Occipital lobe (tissue), 2 donors: ENCODE results near the gene WDFY1. TPM values are rescaled to one million over a fixed set of nuclear protein-coding genes. Genes with fewer than 3 reads are reported as not detected.

Source experiments
- DNase-seq: peaks from one replicate; lab custom pipeline; 2025; lab: John Stamatoyannopoulos, UW
- total RNA-seq: library from RNA; depleted of rRNA; stranded (reverse); fragments of >200 nt; gene quantifications from one replicate; pipeline ENCODE4 v1.2.3, GENCODE V29; 2014

The WDFY1 gene
- total RNA-seq, 1 donor from 2014 or later: 67.8 TPM

DNA sequence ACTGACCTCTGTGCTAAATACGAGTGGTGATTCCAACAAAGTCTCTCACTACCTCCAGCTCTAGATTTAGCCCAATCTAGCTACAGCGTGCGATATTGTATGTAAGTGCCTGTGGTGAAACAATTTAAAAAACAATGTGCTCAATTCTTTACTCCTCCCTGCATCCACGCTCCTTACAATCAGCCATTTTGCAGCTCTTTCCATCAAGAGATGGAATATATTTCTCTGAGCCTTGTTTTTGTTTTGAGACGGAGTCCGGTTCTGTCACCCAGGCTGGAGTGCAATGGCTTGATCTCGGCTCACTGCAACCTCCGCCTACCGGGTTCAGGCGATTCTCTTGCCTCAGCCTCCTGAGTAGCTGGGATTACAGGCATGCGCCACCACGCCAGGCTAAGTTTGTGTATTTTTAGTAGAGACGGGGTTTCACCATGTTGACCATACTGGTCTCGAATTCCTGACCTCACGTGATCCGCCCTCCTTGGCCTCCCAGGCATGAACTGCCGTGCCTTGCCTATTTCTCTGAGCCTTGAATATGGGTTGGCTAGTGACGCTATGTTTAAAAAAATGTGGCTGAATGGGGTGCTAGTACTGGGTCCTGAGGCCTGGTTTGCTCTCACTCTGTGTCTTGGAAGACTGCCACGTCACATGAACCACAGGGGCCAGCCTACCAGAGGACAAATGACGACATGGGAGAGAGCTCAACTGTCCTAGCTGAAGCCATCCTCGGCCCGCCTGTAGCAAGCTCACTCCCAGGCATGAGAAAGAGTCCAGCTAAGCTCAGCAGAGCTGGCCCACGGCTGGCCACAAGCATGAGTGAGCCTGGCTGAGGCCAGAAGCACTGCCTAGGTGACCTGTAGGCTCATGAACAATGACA, 14.8 kb downstream of the WDFY1 start:
- DNase-seq: peak; percentile 39

DNA sequence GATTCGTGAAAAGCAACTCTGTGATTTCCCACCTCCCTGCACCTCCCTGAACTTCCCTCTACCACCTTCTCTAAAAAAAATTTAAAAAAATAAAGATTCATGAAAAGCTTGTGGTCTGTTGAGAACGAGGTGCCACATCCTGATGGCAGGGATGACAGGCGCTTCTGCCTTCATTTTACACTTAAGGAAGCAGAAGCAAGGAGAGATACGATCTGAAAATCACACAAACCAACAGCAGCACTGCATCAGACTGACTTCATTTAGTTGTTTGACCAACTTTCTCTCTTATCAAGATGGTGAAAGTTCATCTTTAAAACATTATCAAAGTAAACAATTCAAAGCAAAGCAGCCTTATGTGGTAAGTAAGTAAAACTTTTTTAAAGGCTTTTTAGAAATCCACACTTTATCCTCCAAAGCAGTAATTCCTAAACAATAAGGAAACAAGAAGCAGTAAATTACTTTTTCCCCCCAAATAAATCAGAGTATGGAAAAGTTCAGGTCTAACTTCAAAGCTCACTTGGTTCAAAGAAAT, 15.5 kb downstream of the WDFY1 start:
- DNase-seq: no peak

DNA sequence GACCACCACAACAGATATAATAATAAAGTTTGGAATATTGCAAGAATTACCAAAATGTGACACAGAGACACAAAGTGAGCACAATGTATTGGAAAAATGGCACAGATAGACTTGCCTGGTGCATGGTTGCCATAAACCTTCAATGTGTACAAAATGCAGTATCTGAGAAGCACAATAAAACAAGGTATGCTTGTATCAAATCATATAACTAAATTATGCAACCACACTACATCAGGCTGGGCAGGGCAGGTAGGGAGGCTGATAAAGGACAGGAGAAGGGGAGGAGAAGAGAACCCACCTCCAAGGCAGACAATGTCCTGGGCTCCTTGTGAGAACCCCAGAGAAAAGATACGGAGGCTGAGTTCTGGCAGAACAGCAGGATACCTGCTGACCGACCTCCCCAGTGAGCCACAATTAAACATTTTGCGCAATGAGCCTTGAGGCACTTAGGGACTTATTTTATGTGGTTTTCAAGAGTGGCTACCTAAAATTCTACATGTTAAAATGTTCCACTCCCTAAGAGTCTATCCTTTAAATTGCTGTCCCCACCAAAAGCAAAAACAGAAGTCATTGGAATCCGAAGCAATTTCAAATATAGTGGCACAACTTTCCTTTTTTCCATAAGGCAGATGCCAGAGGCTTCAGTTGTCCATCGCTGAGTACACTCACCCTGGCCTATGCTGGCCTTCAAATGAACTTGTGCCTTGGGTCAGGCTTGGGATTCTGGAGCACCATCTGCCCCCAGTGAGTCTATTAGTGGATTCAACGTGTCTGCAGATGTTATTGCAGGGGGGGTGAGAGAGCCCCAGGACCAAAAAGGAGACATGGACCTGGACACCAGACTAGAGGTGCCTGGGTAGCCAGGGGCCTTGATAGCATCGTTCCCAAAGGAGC, 16.8 kb downstream of the WDFY1 start:
- DNase-seq: no peak

DNA sequence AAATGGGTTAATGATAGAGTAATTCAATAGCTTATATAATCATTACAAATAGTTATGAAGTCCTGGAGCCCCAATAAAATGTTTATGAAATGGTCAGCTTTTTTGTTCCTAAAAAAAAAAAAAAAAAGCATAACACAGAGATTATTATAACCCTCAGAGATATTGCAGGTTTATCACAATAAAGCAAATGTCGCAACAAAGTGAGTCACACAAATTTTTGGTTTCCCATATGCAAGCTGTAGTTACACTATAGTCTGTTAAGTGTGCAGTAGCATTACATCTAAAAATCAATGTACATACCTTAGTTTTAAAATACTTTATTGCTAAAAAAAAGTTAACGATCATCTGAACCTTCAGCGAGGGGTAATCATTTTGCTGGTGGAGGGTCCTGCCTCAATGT, 20.0 kb downstream of the WDFY1 start:
- DNase-seq: no peak

DNA sequence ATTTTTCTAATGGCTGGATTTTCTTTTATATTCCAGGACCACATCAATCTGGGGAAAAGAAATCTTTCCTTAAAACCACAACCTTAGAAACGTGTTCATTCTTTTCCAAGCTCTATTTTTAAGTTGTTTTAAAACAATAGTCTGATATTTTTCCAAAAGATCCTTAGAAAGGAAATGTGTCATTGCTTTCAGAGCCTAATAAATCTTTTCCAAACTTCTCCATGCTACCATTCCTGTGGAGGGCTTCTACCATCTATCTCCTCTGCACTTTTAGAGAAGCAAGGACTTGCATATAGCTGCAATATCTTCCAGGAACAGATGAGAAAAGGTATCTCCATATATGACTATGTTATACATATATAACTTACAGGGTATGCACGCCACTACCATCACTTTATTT, 21.2 kb downstream of the WDFY1 start:
- DNase-seq: no peak

DNA sequence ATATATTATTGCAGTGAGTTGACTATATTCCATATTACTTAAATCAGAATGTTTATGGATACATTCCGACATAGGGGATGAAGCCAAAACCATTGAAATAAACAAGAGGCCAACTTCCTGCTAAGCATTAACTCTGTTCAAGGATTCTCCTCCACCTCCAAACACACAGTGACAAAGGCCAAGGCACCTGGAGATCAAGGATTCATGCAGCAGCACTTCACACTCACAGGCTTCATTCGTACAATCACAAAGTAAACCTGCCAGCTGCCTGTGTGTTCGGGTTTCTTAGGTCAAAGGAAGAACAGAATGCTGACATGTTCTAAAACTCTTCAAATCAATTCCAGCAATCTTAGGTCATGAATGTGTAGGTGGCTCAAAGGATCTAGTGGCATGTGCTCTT, 22.8 kb downstream of the WDFY1 start:
- DNase-seq: no peak

DNA sequence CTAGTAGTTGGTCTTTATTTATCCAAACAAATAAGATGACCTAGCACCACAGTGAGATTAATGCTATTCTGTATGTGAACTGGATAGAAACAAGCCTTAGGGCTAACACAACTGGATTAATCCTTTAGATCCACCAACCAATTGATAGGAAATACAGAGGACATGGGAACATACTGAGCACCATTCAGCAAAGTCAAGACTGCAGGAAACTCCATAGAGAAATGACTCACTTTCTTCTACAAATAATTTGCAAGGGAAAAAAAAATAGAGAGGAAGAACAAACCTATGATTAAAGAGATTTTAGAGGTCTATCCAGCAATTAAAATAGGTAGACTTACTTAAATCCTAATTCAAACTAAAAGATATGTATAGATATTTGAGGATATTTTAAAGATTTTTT, 23.9 kb downstream of the WDFY1 start:
- no peak for DNase-seq

DNA sequence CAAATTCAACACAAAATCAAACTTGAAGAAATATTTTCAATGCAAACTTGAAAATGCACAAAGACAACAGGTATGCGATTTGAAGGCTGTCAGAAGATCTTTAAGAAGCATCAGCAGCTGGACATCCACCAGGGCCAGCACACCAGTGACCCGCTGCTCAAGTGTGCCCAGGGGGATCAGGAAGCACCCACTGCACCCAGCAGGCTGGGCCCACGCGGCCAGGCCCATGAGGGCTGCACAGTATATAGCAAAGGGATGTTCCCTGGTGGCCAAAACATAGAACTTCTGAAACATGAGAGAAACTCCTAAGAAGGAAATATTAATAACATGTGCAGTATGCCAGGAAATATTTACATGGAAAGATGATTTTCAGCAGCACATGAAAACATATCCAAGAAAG, 25.0 kb downstream of the WDFY1 start:
- DNase-seq: no peak

DNA sequence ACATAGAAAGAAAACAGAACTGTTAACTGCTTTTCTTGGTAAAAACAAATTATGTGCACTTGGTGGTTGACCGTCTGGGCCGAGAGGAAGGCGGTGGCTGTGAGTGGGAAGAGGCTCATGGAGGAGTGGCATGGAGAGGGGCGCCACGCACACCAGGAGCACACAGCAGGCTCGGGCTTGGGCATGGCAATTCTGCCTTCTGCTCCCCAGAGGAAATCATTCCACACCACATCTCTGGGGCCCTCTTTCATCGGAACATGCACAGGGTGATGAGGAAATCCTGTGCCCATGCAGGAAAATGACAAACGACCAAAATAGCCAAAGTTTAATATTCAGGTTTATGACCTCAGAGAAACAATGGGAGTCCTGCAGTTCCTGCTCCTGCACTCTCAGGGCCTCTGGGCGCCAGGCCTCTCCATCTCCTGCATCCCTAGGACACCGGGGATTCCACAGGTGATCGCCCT, 26.4 kb downstream of the WDFY1 start:
- no peak for DNase-seq

DNA sequence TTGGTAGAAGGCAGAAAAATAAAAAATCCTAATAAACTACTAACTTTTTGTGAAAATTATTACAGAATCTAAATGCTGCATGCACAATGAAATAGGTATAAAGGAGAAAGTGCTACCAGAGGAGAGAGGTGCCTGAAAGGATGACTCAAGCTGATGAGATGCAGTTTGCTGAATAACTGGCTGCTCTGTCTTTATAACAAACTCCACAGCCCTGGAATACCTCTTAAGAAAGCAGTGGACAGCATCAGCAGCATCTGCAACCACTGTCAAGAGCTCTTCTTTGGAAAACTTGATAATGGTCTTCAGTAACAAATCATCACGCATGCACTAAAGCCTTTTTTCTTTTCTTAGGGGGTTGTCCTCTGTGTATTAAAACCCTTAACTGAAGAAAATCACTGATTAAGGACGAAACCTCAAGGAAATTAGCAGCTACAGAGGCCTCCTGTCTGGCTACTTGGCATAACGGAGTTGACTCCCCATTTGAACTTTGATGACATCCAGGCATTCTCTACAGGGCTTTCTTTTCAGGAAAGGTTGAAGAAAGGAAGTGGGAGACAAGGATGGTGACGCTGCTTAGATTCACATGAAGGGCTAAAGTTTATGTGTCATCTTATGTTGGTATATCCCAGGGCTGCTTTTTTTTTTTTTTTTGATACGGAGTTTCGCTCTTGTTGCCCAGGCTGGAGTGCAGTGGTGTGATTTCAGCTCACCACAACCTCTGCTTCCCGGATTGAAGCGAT, 28.8 kb downstream of the WDFY1 start:
- DNase-seq: no peak

DNA sequence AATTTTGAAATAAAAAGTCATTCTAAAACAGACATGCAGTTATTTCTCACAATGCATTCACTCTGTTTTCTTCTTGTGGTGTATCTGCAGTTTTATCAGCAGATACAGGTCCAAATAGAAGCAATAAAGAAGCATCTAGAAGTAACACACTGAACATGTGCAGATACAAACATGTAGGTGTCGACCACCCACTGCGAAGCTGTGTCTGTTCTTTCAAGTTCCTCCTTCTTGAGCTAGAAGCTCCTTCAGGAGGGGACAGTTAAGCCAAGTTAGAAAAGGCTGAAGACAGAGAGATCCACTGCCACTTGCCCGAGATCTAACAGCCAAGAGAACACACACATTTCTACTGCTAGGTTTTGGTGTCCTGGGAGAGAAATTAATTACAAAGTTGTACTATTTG, 30.1 kb downstream of the WDFY1 start:
- DNase-seq: no peak

DNA sequence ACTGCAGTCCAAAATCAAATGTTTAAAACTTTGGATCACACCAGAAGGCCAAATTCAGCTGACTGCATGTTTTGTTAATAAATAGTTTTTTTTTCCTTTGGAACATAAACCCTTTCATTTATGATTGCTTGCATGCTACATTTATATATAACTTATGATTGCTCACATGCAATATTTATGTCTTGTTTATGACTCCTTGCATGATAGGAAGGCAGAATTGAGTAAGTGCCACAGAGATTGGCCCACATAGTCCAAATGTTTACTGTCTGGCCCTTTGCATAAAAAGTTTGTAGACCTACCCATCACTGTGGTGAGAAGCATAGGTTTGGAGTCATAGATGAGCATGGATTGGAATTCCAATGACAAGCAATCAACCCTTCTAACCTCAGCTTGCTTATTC, 30.8 kb downstream of the WDFY1 start:
- DNase-seq: no peak

DNA sequence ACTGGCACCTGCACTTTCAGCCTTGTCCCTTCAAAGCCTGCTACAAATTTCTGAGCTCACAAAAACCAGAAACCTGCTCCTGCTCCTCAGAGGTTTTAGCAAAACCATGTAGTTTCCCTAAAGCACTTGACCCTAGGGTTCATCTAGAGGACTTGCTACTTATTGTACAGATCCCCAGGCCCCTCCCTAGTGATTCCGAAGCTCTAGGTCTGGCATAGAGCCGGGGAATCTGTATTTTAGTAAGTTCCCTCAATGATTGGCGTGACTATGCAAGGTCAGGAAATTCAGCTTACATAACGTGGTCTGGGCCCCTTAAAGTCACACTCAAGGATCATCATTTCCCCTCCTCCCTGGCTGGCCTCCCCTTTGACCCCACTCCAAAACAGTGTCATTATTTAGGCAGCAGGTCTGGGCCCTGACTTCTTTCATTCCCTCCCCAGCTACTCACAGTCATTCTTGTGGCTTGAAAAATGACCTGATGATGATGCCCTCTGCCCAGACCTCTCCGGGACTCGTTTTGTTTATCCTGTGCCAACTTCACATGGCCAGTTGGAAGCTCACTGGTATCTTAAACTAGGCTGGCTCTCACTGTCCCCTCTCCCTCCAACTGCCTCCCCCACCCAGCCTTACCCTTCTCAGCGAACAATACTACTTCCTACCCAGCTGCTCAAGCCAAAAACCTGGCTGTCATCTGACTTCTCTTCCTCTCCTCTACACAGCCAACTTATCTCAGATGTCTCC, 36.0 kb downstream of the WDFY1 start:
- DNase-seq: no peak

DNA sequence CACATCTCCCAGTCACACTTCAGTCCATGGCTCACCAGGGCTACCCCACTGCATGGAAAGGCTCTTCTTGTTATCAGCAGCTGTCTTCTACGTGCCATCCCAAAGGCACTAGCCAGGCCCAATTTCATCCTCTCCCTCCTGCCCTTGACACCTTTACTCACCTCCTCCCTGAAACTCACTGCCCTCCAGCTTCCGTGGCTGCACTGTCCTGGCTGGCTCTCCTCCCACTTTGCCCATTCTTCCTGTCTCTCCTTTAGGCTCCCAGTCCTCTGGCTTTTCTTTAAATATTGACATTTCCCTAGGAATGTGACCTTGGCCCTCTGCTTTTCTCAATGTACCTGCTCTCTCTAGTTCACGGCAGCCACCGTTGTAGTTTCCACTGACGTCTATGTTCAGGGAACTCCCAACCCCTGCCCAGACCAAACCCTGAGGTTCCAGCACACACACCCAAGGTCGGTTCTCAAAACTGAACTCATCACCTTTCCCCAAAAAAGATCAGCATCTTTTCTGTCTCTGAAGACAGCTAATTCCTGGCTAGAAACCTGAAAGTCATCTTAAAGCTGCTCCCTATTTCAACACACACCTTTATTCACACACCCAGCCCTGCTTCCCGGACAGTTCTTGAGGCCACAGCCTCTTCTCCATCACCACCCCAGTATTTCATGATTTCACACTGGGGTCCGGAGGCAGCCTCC, 36.7 kb downstream of the WDFY1 start:
- DNase-seq: no peak

DNA sequence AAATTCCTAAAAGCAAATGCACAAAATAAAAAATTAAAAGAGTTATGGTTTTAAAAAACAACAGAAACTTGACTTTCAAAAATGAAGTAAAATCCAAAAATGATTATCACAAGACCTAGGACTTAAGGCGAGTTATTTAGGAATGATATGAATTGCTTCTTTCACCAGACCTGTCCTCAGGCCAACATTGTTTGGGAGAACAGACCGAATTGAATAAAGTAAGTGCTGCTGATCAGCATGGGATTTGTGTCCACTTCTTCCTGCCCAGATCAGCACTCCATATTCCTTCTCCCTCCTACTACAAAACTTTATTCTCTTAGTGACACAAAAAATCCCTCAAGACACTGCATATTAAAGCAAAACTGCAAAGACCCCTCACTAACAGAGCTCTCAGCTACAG, 39.1 kb downstream of the WDFY1 start:
- no peak for DNase-seq

DNA sequence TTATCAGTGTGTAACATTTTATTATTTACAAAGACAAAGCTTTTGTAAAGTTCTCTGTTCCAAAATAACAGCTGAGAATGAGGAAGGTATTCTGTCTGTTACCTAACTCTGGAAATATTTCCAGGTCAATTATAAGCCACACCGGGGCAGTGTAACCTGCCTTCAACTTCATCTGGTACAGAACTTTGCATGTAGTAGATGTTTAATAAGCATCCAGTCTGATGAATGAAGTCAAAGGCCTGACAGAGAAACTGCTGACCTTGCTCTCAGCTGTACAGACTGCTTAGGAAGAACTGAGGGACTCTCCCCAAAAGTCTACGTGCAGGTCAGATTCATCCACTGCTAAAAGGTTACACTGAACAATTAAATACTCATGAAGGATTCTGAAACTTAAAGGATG, 43.3 kb downstream of the WDFY1 start:
- no peak for DNase-seq

DNA sequence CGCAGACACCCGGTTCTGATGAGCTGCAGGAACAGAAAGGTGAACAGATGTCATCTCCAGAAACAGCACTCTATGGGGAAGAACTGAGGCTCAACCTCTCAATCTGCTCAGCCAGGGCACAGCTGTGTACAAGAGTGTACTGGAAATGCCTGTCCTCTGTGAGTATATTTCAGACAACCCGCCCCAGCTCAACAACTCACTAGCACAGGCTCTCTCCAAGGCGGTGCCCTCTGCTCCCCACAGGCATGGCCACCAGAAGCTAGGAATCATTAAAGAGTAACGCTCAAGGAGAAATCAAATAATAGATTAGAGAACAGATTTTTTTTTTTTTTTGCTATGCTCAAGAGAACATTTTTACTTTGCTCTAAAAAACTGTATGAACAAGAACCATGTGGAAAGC, 43.8 kb downstream of the WDFY1 start:
- no peak for DNase-seq

DNA sequence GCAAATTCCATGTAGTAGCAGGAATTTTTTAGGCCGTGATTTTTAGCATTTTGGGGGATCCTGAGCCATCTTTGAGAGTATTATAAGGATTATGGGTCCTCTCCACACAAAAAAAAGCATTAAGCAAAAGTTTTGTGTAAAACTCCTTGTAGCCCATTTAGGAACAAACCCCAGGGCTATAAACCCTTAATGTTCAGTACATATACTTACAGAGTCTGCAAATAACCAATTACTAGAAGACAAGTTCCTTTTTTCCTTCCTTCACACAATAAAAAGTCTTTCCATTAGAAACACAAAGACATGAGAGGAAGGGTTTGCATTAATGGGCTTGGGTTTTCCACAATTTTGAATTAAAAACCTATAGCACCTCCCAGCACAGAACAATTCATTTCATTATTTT, 44.6 kb downstream of the WDFY1 start:
- no peak for DNase-seq

DNA sequence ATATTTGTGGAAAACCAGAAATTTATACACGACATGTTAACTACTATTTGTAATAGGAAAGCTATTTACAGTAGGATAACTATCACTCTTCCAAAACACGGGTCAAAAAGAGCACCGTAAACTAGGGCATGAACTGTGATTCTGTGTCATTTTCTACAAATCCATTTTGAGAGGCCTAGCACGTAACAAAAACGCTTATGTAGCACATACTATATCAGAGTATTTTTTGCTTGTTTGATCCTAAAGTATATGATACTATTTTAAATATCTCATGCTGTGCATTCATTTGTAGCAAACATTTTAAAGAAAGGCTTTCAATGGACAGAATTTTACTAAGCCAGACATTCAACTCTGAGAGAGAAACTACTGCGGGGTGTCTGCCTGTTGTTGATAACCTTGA, 45.1 kb downstream of the WDFY1 start:
- no peak for DNase-seq

DNA sequence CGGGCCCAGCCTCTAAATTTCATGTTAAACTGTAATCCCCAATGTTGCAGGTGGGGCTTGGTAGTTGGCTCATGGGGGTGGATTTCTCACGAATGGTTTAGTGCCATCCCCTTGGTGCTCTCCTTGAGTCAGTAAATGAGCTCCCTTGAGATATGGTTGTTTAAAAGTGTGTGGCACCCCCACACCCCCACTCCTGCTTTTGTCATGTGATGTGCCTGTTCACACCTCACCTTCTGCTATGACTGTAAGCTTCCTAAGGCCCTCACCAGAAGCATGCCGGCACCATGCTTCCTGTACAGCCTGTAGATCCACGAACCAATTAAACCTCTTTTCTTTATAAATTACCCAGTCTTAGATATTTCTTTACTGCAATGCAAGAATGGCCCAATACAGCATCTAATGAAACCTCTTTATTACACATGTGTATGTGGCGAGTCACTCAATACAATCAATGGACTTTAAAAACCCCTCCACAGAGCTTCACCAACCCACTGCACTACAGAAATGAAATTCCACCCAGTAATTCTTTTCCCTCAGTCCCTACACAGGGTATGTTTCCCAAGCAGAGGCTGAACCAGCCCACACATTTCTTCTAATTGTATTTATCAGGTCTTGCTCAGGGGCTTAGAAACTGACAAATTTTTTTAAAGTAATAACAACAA, 47.3 kb downstream of the WDFY1 start:
- DNase-seq: no peak
